Activated CD4-positive, alpha-beta T cell treated with anti-CD3 and anti-CD28 coated beads for 36 hours (primary cell): Measurements from ENCODE around the gene CLCNKB. TPM values are rescaled to one million over a fixed set of nuclear protein-coding genes. Genes with fewer than 3 reads are reported as not detected.
A peak's percentile ranks its signal among the peaks of the same experiment; 100 is the strongest.

Experiments
- ATAC-seq: fragments of 200-7000 bp; cut with Tn5 transposase; one replicate; pipeline ENCODE4 v1.10.0; 2021; ENCODE audit warnings: mild to moderate bottlenecking, moderate library complexity
- CTCF ChIA-PET: fragments of 350-600 bp; sonication (Branson Sonifier 250); formaldehyde crosslinking; loops from one replicate; lab custom pipeline; 2021; ENCODE audit warnings: antibody characterized with exemption; lab: Charles Lee
- POLR2A ChIA-PET: fragments of 350-600 bp; sonication (Branson Sonifier 250); formaldehyde crosslinking; loops from one replicate; lab custom pipeline; 2021; ENCODE audit warnings: antibody characterized with exemption, inconsistent platforms; lab: Charles Lee
- DNase-seq: peaks from one replicate; pipeline ENCODE4 v3.0.0-alpha.2; 2020
- H3K27ac Mint-ChIP-seq: one replicate; pipeline ENCODE4 v1.8.0; 2021; ENCODE audit warnings: mixed read lengths
- H3K27me3 Mint-ChIP-seq: one replicate; pipeline ENCODE4 v1.8.0; 2021; ENCODE audit warnings: mixed read lengths
- H3K36me3 Mint-ChIP-seq: one replicate; pipeline ENCODE4 v1.8.0; 2021; ENCODE audit warnings: low read depth, mixed read lengths
- H3K4me1 Mint-ChIP-seq: one replicate; pipeline ENCODE4 v1.8.0; 2021; ENCODE audit warnings: mixed read lengths
- H3K4me3 Mint-ChIP-seq: one replicate; pipeline ENCODE4 v1.8.0; 2021; ENCODE audit warnings: mild to moderate bottlenecking, moderate library complexity, mixed read lengths
- H3K9me3 Mint-ChIP-seq: one replicate; pipeline ENCODE4 v1.8.0; 2021; ENCODE audit warnings: low read depth, mixed read lengths
- intact Hi-C, 2 experiments: fragments of 100-400 bp; cut with DNase I in 1 of 2; cut with micrococcal nuclease in 1 of 2; formaldehyde crosslinking; loops; one replicate each; pipeline versions ENCODE4 v1.14.2 to v1.15.1; 2022 to 2024; cut with DNase I, micrococcal nuclease
- total RNA-seq, 2 experiments: library from RNA; stranded (reverse); gene quantifications; one replicate each; pipeline ENCODE4 v1.2.3, GENCODE V29; 2021

The CLCNKB gene
- total RNA-seq, 2 experiments from 2014 or later = not detected

GRCh38 chr1:16072095-16072494, 28.5 kb downstream of the CLCNKB start:
- intact Hi-C loops = no loop called here
- no peaks in the 10 kb centered on the region for H3K9me3 Mint-ChIP-seq
- no peak for ATAC-seq
- no peaks in the 10 kb centered on the region for H3K36me3 Mint-ChIP-seq
- DNase-seq = no peak
- ChIA-PET CTCF (interaction anchor here (1.1 to 7.8 kb wide), 3 partner anchors 9 to 121 kb away, joined by 4 to 67 read pairs (median 4); no protein-coding TSS in a partner anchor), POLR2A (interaction anchor here (0.5 to 0.6 kb wide), 2 partner anchors 96 to 195 kb away, joined by 3 read pairs; partner anchors contain the start of gene ZBTB17)
- H3K27me3 Mint-ChIP-seq = peaks cover 15% of the 10 kb centered on the region
- no peak overlapping the region for H3K27ac Mint-ChIP-seq
- H3K4me1 Mint-ChIP-seq = peaks cover 11% of the 10 kb centered on the region
- H3K4me3 Mint-ChIP-seq = no peak overlapping the region

- DNase-seq (no peak), ATAC-seq (peak; percentile 17)
- intact Hi-C loops = loop anchor here in 1 of 2 experiments (1.0 kb wide), 1 partner anchor 64 kb away; no protein-coding TSS in a partner anchor
- H3K36me3 Mint-ChIP-seq = no peaks in the 10 kb centered on the region
- H3K9me3 Mint-ChIP-seq = no peaks in the 10 kb centered on the region
- peaks cover 15% of the 10 kb centered on the region for H3K27me3 Mint-ChIP-seq
- no peak overlapping the region for H3K27ac Mint-ChIP-seq
- ChIA-PET CTCF (interaction anchor here (0.9 to 7.8 kb wide), 9 partner anchors 8 to 278 kb away, joined by 3 to 67 read pairs (median 4); no protein-coding TSS in a partner anchor), POLR2A (interaction anchor here (0.6 kb wide), 1 partner anchor 196 kb away, joined by 3 read pairs; no protein-coding TSS in a partner anchor)
- H3K4me3 Mint-ChIP-seq = no peak overlapping the region
- H3K4me1 Mint-ChIP-seq = peaks cover 11% of the 10 kb centered on the region
Observed at GRCh38 chr1:16072616-16073484, 29.3 kb downstream of the CLCNKB start.

- Mint-ChIP-seq H3K4me3 (peak within 1 kb of the TSS; percentile 52), H3K27me3 (peaks cover 14% of the 10 kb centered on the region), H3K4me1 (peaks cover 11% of the 10 kb centered on the region), H3K36me3 (no peaks in the 10 kb centered on the region), H3K9me3 (no peaks in the 10 kb centered on the region), H3K27ac (peak within 1 kb of the TSS; percentile 15)
- ChIA-PET POLR2A (no interaction called here), CTCF (interaction anchor here (0.7 to 7.8 kb wide), 9 partner anchors 7 to 279 kb away, joined by 3 to 67 read pairs (median 3); no protein-coding TSS in a partner anchor)
- ATAC-seq (peak; percentile 93), DNase-seq (peak; percentile 68)
- intact Hi-C loops = loop anchor here in 1 of 2 experiments (1.0 kb wide), 1 partner anchor 64 kb away; no protein-coding TSS in a partner anchor
Observed at GRCh38 chr1:16073490-16074119, 30.0 kb downstream of the CLCNKB start, which contains the start of gene FAM131C. Gene FAM131C, minus strand, starts transcription at chr1:16073651. Its CDS starts 209 bp downstream, at chr1:16073442.

GRCh38 chr1:16074217-16074616, 30.6 kb downstream of the CLCNKB start:
- Mint-ChIP-seq H3K27me3 (peaks cover 12% of the 10 kb centered on the region), H3K4me3 (no peak overlapping the region), H3K4me1 (peaks cover 16% of the 10 kb centered on the region), H3K27ac (no peak overlapping the region), H3K9me3 (no peaks in the 10 kb centered on the region), H3K36me3 (no peaks in the 10 kb centered on the region)
- CTCF ChIA-PET = interaction anchor here (0.7 to 1.4 kb wide), 3 partner anchors 114 to 237 kb away, joined by 3 to 6 read pairs (median 3); no protein-coding TSS in a partner anchor
- DNase-seq (no peak), ATAC-seq (no peak)
- intact Hi-C loops = no loop called here
- POLR2A ChIA-PET = no interaction called here

GRCh38 chr1:16075337-16076030, 31.9 kb downstream of the CLCNKB start:
- CTCF ChIA-PET = interaction anchor here (0.6 to 1.0 kb wide), 6 partner anchors 72 to 387 kb away, joined by 3 to 4 read pairs (median 3); partner anchors contain the start of gene CPLANE2

GRCh38 chr1:16076031-16076864, 32.7 kb downstream of the CLCNKB start:
- H3K36me3 Mint-ChIP-seq = no peaks in the 10 kb centered on the region
- no peaks in the 10 kb centered on the region for H3K9me3 Mint-ChIP-seq
- H3K4me1 Mint-ChIP-seq = peaks cover 13% of the 10 kb centered on the region
- peaks cover 12% of the 10 kb centered on the region for H3K27me3 Mint-ChIP-seq
- DNase-seq (no peak), ATAC-seq (no peak)
- intact Hi-C loops = loop anchor here in 1 of 2 experiments (5.0 kb wide), 1 partner anchor 286 kb away; no protein-coding TSS in a partner anchor
- H3K27ac Mint-ChIP-seq = no peak overlapping the region
- ChIA-PET CTCF (interaction anchor here (0.7 to 12.1 kb wide), 3 partner anchors 110 to 153 kb away, joined by 3 to 219 read pairs (median 3); no protein-coding TSS in a partner anchor), POLR2A (no interaction called here)
- H3K4me3 Mint-ChIP-seq = no peak overlapping the region

More at GRCh38 chr1:16075337-16076030, 31.9 kb downstream of the CLCNKB start:
- no peaks in the 10 kb centered on the region for H3K9me3 Mint-ChIP-seq
- DNase-seq = no peak
- peaks cover 12% of the 10 kb centered on the region for H3K27me3 Mint-ChIP-seq
- H3K4me1 Mint-ChIP-seq = peaks cover 13% of the 10 kb centered on the region
- no peak overlapping the region for H3K27ac Mint-ChIP-seq
- H3K36me3 Mint-ChIP-seq = no peaks in the 10 kb centered on the region
- POLR2A ChIA-PET = no interaction called here
- no peak for ATAC-seq
- intact Hi-C loops = loop anchor here in 1 of 2 experiments (5.0 kb wide), 1 partner anchor 287 kb away; no protein-coding TSS in a partner anchor
- no peak overlapping the region for H3K4me3 Mint-ChIP-seq

GRCh38 chr1:16076865-16077238, 33.3 kb downstream of the CLCNKB start:
- intact Hi-C loops = loop anchor here in 1 of 2 experiments (5.0 kb wide), 1 partner anchor 285 kb away; no protein-coding TSS in a partner anchor
- POLR2A ChIA-PET = no interaction called here
- no peak overlapping the region for H3K27ac Mint-ChIP-seq
- peaks cover 12% of the 10 kb centered on the region for H3K27me3 Mint-ChIP-seq
- H3K9me3 Mint-ChIP-seq = no peaks in the 10 kb centered on the region
- DNase-seq = no peak
- CTCF ChIA-PET = interaction anchor here (1.3 to 12.1 kb wide), 2 partner anchors 111 to 168 kb away, joined by 5 to 219 read pairs; no protein-coding TSS in a partner anchor
- no peak for ATAC-seq
- H3K4me3 Mint-ChIP-seq = no peak overlapping the region
- H3K36me3 Mint-ChIP-seq = no peaks in the 10 kb centered on the region
- peaks cover 13% of the 10 kb centered on the region for H3K4me1 Mint-ChIP-seq

- POLR2A ChIA-PET = no interaction called here
- H3K36me3 Mint-ChIP-seq = no peaks in the 10 kb centered on the region
- H3K4me3 Mint-ChIP-seq = no peak overlapping the region
- no peaks in the 10 kb centered on the region for H3K9me3 Mint-ChIP-seq
- peaks cover 10% of the 10 kb centered on the region for H3K27me3 Mint-ChIP-seq
- H3K4me1 Mint-ChIP-seq = peaks cover 13% of the 10 kb centered on the region
- ATAC-seq = no peak
- intact Hi-C loops = loop anchor here (2.0 to 5.0 kb wide), 2 partner anchors 285 kb away; no protein-coding TSS in a partner anchor
- DNase-seq = no peak
- CTCF ChIA-PET = interaction anchor here (0.5 to 12.1 kb wide), 9 partner anchors 8 to 532 kb away, joined by 3 to 219 read pairs (median 5); partner anchors contain the start of gene FAM131C
- no peak overlapping the region for H3K27ac Mint-ChIP-seq
Observed at GRCh38 chr1:16077406-16078245, 34.0 kb downstream of the CLCNKB start.
